GM18858 (cell line): ENCODE measurements around the gene LDB3.

Experiments used
- ATAC-seq: cut with Tn5 transposase; IDR thresholded peaks from one replicate; pipeline ENCODE4 v1.9.1; 2021; ENCODE audit not compliant: unreplicated experiment

Gene LDB3

GRCh38 chr10:86684331-86685097 is 16.2 kb downstream of the LDB3 start:
- no peak for ATAC-seq

DNA sequence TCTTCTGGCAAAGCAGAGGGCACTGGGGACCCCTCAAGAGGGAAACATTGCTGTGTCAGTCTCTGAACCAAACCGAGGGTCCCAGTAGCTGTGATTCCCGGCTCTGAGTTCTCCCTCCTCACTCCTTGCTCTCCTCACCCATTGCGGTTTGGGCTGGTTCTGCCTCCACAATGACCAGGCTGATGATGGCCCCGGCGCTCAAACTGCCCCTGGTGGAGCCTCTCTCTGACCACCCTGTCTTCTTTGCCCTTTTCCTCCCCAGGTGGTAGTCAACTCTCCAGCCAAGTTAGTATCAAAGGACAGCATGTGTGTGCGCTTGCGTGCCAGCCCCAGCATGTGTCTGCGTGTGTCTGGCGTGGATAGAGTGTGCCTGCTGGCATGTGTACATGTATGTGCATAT is 17.1 kb downstream of the LDB3 start:
- ATAC-seq = no peak

- no peak for ATAC-seq
These were observed 17.8 kb downstream of the LDB3 start for GRCh38 chr10:86685893-86686632.

DNA sequence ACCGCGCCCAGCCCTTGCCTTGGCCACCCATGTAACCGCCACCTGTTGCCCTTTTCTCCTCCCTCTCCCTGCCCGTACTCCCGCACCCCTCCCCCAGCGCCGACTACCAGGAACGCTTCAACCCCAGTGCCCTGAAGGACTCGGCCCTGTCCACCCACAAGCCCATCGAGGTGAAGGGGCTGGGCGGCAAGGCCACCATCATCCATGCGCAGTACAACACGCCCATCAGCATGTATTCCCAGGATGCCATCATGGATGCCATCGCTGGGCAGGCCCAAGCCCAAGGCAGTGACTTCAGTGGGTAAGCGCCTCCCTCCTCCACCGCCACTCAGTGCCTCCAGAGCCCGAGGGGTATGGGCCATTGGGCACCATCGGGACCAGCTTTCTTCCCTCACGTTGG is 18.7 kb downstream of the LDB3 start:
- no peak for ATAC-seq

- no peak for ATAC-seq
These were observed 19.4 kb downstream of the LDB3 start for GRCh38 chr10:86687750-86688149.

DNA sequence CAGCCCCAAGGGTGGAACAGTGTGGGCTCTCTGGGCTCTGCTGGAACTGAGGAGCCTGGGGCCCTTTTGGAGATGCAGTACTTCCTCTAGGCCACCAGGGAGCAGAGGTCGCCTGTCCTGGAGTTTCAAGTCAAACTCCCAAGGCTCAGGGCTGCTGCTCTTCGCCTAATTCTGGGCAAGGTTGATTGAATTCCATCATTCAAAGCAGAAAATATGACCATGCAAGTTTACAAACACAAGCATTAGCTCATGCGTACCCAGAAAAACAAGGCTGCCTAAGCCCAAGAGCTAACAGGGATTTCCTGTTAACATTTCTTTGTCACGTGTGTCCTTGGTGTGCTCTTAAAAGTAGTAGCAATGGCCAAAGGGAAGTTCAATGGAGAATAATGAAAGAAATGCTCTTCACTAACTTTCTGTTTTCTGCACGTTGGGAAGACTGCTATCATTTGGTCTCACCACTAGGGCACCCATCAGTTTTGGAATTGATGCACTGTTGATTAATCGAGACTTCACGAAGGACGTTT is 20.1 kb downstream of the LDB3 start:
- peak; percentile 80 for ATAC-seq

- no peak for ATAC-seq
These were observed 20.8 kb downstream of the LDB3 start for GRCh38 chr10:86689146-86689545.

- no peak for ATAC-seq
These were observed 21.9 kb downstream of the LDB3 start for GRCh38 chr10:86690231-86690630.

DNA sequence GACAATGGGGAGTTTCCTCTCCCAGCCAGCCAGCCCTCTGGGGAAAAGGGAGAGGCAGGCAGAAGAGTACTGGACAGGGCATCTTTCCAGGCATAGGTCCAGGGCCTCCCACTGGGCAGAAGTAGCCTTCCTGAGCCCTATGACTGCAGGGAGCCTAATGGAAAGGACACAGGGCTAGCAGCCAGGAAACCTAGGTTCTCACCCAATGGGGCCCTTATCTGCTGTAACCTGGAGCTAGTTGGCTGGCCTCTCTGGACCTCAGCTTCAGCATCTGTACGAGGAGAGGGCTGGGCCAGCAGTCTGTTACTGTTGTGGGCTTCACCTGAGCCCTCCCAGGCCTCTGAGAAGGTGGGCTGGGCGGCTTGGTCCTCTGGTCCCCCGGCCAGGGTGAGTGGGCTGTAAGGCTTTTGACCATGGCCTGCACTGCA is 22.4 kb downstream of the LDB3 start:
- no peak for ATAC-seq

DNA sequence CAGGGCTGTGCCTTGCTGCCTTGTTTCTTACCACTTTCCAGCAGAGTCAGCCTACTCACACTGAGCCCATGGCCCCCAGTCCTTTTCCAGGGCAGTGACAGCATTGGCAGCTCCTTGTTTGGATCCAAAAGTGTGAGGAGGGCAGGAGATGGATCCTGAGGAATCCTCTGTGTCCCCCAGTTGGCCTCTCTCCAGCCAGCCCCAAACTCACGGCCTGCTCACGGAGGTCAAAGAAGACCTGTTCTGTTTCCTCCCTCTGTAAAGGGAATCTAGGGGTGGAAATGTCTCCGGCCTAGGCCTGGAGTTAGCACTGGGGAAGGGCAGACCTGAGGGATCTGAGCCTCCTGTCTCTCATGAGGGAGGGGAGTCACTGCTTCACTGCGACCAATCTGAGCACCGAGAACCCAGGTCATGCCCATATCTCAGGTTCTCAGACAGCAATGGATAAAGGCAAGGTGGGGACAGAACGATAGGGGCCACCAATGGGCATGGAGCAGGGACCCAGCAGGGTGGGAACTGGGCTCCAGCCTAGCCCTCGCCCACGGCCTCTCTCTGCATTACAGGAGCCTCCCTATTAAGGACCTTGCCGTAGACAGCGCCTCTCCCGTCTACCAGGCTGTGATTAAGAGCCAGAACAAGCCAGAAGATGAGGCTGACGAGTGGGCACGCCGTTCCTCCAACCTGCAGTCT is 23.2 kb downstream of the LDB3 start:
- no peak for ATAC-seq

- no peak for ATAC-seq
These were observed 23.8 kb downstream of the LDB3 start for GRCh38 chr10:86692023-86692514.

- no peak for ATAC-seq
These were observed 24.4 kb downstream of the LDB3 start for GRCh38 chr10:86692664-86693063.

DNA sequence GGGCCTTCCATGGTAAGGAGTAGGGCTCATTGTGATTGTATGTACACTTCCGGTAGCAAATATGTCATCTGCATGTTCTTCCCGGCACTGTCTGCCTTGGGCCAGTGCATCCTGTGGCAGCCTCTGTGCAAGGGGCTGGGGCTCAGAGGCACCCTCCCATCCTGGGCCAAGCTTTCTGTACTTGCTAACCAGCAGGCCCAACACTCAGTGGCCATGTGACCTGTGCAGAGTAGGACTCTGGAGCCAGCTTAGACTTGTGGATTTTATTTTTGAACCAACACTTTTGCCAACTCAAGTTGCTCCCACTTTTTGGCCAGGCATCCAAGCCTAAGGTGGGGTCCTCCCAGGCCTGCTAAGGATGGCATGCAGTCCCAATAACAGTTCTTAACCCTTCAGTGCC is 25.0 kb downstream of the LDB3 start:
- ATAC-seq = no peak

GRCh38 chr10:86693721-86694369 is 25.5 kb downstream of the LDB3 start:
- ATAC-seq = no peak

GRCh38 chr10:86698207-86698940 is 30.1 kb downstream of the LDB3 start:
- ATAC-seq = no peak

DNA sequence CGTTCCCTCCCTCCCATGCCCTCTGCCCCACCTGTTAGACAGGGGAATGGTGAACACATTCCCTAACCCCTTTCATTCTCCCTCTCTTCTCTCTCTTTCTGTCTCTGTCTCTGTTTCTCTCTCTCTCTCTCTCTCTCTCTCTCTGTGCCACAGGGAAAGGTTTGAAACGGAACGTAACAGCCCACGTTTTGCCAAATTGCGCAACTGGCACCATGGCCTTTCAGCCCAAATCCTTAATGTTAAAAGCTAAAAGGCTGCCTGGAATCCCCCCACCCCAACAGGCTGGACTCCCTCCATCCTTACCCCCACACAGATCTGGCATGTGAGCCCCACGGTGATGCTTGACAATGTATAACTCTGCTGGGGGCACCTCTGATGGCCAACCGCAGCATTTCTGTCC is 30.8 kb downstream of the LDB3 start:
- no peak for ATAC-seq

- ATAC-seq = no peak
These were observed 31.2 kb downstream of the LDB3 start for GRCh38 chr10:86699541-86699940.

DNA sequence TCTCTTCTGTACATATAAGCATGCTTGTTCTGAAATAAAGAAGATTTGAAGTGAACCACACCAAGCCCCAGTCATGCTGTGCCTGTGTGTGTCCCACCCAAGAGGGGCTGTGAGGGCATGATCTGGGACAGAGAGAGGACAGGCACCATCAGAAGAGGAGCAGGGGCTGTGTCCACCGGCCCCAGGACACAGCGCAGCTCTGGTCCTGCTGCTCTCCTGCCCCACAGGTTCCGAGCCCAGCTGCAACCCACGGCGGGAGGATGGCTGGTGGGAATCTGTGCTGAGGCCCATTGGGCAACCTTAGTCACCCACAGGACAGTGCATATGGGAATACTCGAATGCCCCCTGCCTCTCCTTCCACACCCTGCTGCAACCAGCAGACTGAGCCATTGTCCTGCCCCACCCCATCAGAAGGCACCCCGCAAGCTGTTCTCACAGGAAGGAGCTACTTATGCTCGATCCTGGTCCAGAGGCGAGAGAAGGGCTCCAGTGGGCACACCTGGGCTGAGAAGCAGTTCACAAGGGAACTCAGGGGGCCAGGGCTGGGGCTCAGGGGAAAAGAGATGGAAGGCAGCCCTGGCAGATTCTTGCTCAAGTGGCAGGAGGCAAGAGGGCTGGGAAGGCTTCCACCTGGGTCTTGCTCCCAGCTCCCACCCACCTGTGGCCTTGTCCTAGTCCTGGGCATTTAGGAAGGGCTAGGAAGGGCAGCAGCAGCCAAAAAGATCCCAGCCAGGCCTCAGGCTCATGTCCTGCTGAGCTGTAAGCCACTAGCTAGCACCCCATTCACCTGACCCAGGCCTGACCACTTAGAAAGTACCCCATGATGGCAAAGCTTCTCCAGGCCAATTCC is 31.9 kb downstream of the LDB3 start:
- no peak for ATAC-seq

DNA sequence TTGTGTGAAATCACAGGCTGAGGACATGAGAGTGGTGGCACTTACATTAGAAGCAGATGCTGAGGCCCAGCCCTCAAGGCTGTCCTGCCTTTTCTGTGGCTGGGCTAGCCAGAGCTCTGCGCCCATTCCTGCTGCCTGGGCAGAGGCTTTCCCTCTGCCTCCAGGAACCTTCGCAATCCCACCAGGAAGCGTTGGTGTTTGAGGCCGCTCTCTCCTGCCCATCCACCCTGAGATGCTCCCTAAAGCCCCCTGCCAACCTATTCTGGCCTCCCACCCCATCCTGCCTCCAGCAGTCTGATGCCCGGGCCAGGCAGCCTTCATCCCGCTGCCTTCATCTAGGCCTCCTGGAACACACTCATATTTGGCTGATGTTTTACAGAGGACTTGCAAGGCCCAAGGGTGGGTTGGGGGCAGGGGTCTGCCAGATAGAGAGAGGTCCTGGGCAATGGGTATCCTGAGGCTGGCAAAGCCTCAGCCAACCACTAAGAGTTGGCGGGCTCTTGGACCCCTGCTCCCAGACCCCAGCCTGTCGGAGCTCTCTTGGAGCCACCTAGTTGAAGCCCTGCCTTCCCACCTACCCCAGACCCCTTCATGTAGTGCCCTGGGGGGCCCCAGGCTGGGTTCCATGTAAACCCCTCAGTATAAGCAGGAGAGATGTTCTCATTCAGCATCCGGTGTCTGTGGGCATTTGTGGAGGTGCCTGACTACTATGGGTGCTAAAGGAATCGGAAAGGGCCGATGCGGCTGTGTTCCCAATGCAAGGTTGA is 32.7 kb downstream of the LDB3 start:
- ATAC-seq = no peak
